ENCODE measurements around the gene UGT1A6.

Gene UGT1A6

GRCh38 chr2:233818639-233819621 is 126.2 kb downstream of the UGT1A6 start:
- no CpG with 5 or more reads among the region's 17 CpGs for WGBS (ENCODE audit: extremely low coverage, insufficient coverage, low lambda C conversion rate)
- Histone ChIP-seq H3K9ac (ENCODE audit: low read length) (no peak overlapping the region), H2BK120ac (ENCODE audit: low read depth, low read length) (no peak overlapping the region), H3K27me3 (ENCODE audit: insufficient read depth, low read length, poor library complexity) (no peaks in the 10 kb centered on the region), H3K4me3 (ENCODE audit: low read length) (no peak overlapping the region), H4K8ac (ENCODE audit: low read depth, low read length) (no peak overlapping the region), H2BK15ac (replicated peaks; ENCODE audit: low read depth) (no peak overlapping the region), H3K4ac (ENCODE audit: low read depth, low read length) (no peak overlapping the region), H3K56ac (ENCODE audit: low read length) (no peak overlapping the region), H3K79me2 (ENCODE audit: control insufficient read depth, insufficient read depth, low read length) (no peaks in the 10 kb centered on the region), H3K4me2 (ENCODE audit: low read length) (no peak overlapping the region), H3K18ac (ENCODE audit: low read length) (no peak overlapping the region), H2AK5ac (ENCODE audit: low read length) (no peak overlapping the region), H3K23ac (ENCODE audit: low read length) (no peak overlapping the region), H2BK5ac (ENCODE audit: low read length) (no peak overlapping the region), H3K4me1 (ENCODE audit: control insufficient read depth, low read depth, low read length) (no peaks in the 10 kb centered on the region), H3K27ac (ENCODE audit: low read depth, low read length) (no peak overlapping the region), H3K79me1 (ENCODE audit: low read length) (no peaks in the 10 kb centered on the region), H4K5ac (ENCODE audit: low read length) (no peak overlapping the region), H3K36me3 (ENCODE audit: control insufficient read depth, insufficient read depth, low read length) (no peaks in the 10 kb centered on the region)
- DNase-seq: no peak

GRCh38 chr2:233819884-233820773 is 127.4 kb downstream of the UGT1A6 start:
- H4K5ac ChIP-seq (ENCODE audit: low read length): no peak overlapping the region
- H3K27ac ChIP-seq (ENCODE audit: low read depth, low read length): no peak overlapping the region
- no peak overlapping the region for H3K4me2 ChIP-seq (ENCODE audit: low read length)
- no peak overlapping the region for H2BK5ac ChIP-seq (ENCODE audit: low read length)
- WGBS (ENCODE audit: extremely low coverage, insufficient coverage, low lambda C conversion rate): no CpG with 5 or more reads among the region's 18 CpGs
- no peak overlapping the region for H3K56ac ChIP-seq (ENCODE audit: low read length)
- H3K4ac ChIP-seq (ENCODE audit: low read depth, low read length): no peak overlapping the region
- DNase-seq: no peak
- no peak overlapping the region for H2BK120ac ChIP-seq (ENCODE audit: low read depth, low read length)
- no peak overlapping the region for H2AK5ac ChIP-seq (ENCODE audit: low read length)
- no peak overlapping the region for H2BK15ac ChIP-seq (replicated peaks; ENCODE audit: low read depth)
- H3K23ac ChIP-seq (ENCODE audit: low read length): no peak overlapping the region
- no peak overlapping the region for H4K8ac ChIP-seq (ENCODE audit: low read depth, low read length)
- H3K4me1 ChIP-seq (ENCODE audit: control insufficient read depth, low read depth, low read length): no peaks in the 10 kb centered on the region
- no peak overlapping the region for H3K18ac ChIP-seq (ENCODE audit: low read length)
- no peak overlapping the region for H3K9ac ChIP-seq (ENCODE audit: low read length)
- no peaks in the 10 kb centered on the region for H3K27me3 ChIP-seq (ENCODE audit: insufficient read depth, low read length, poor library complexity)
- H3K79me2 ChIP-seq (ENCODE audit: control insufficient read depth, insufficient read depth, low read length): no peaks in the 10 kb centered on the region
- H3K36me3 ChIP-seq (ENCODE audit: control insufficient read depth, insufficient read depth, low read length): no peaks in the 10 kb centered on the region
- H3K79me1 ChIP-seq (ENCODE audit: low read length): no peaks in the 10 kb centered on the region
- H3K4me3 ChIP-seq (ENCODE audit: low read length): no peak overlapping the region

- Histone ChIP-seq H3K4me2 (ENCODE audit: low read length) (no peak overlapping the region), H3K18ac (ENCODE audit: low read length) (no peak overlapping the region), H3K4me3 (ENCODE audit: low read length) (no peak overlapping the region), H3K79me2 (ENCODE audit: control insufficient read depth, insufficient read depth, low read length) (no peaks in the 10 kb centered on the region), H4K5ac (ENCODE audit: low read length) (no peak overlapping the region), H3K79me1 (ENCODE audit: low read length) (no peaks in the 10 kb centered on the region), H2BK120ac (ENCODE audit: low read depth, low read length) (no peak overlapping the region), H3K56ac (ENCODE audit: low read length) (no peak overlapping the region), H2BK15ac (replicated peaks; ENCODE audit: low read depth) (no peak overlapping the region), H2AK5ac (ENCODE audit: low read length) (no peak overlapping the region), H3K4me1 (ENCODE audit: control insufficient read depth, low read depth, low read length) (no peaks in the 10 kb centered on the region), H4K8ac (ENCODE audit: low read depth, low read length) (no peak overlapping the region), H3K27ac (ENCODE audit: low read depth, low read length) (no peak overlapping the region), H3K36me3 (ENCODE audit: control insufficient read depth, insufficient read depth, low read length) (no peaks in the 10 kb centered on the region), H3K27me3 (ENCODE audit: insufficient read depth, low read length, poor library complexity) (no peaks in the 10 kb centered on the region), H3K4ac (ENCODE audit: low read depth, low read length) (no peak overlapping the region), H3K23ac (ENCODE audit: low read length) (no peak overlapping the region), H3K9ac (ENCODE audit: low read length) (no peak overlapping the region), H2BK5ac (ENCODE audit: low read length) (no peak overlapping the region)
- no CpG with 5 or more reads among the region's 6 CpGs for WGBS (ENCODE audit: extremely low coverage, insufficient coverage, low lambda C conversion rate)
- no peak for DNase-seq
Observed at GRCh38 chr2:233820774-233821105, 128.1 kb downstream of the UGT1A6 start.

GRCh38 chr2:233821196-233821595 is 128.5 kb downstream of the UGT1A6 start:
- Histone ChIP-seq H2AK5ac (ENCODE audit: low read length) (no peak overlapping the region), H3K18ac (ENCODE audit: low read length) (no peak overlapping the region), H3K79me2 (ENCODE audit: control insufficient read depth, insufficient read depth, low read length) (no peaks in the 10 kb centered on the region), H2BK120ac (ENCODE audit: low read depth, low read length) (no peak overlapping the region), H2BK5ac (ENCODE audit: low read length) (no peak overlapping the region), H3K27me3 (ENCODE audit: insufficient read depth, low read length, poor library complexity) (no peaks in the 10 kb centered on the region), H3K4me1 (ENCODE audit: control insufficient read depth, low read depth, low read length) (no peaks in the 10 kb centered on the region), H4K5ac (ENCODE audit: low read length) (no peak overlapping the region), H3K27ac (ENCODE audit: low read depth, low read length) (no peak overlapping the region), H3K4me2 (ENCODE audit: low read length) (no peak overlapping the region), H3K4me3 (ENCODE audit: low read length) (no peak overlapping the region), H3K9ac (ENCODE audit: low read length) (no peak overlapping the region), H3K36me3 (ENCODE audit: control insufficient read depth, insufficient read depth, low read length) (no peaks in the 10 kb centered on the region), H3K79me1 (ENCODE audit: low read length) (no peaks in the 10 kb centered on the region), H3K23ac (ENCODE audit: low read length) (no peak overlapping the region), H3K56ac (ENCODE audit: low read length) (no peak overlapping the region), H4K8ac (ENCODE audit: low read depth, low read length) (no peak overlapping the region), H2BK15ac (replicated peaks; ENCODE audit: low read depth) (no peak overlapping the region), H3K4ac (ENCODE audit: low read depth, low read length) (no peak overlapping the region)
- no CpG with 5 or more reads among the region's 3 CpGs for WGBS (ENCODE audit: extremely low coverage, insufficient coverage, low lambda C conversion rate)
- no peak for DNase-seq

GRCh38 chr2:233821709-233822100 is 129.0 kb downstream of the UGT1A6 start:
- no peaks in the 10 kb centered on the region for H3K36me3 ChIP-seq (ENCODE audit: control insufficient read depth, insufficient read depth, low read length)
- no peak overlapping the region for H4K8ac ChIP-seq (ENCODE audit: low read depth, low read length)
- no peak overlapping the region for H2BK5ac ChIP-seq (ENCODE audit: low read length)
- no peak overlapping the region for H3K23ac ChIP-seq (ENCODE audit: low read length)
- WGBS (ENCODE audit: extremely low coverage, insufficient coverage, low lambda C conversion rate): no CpG with 5 or more reads among the region's 8 CpGs
- no peaks in the 10 kb centered on the region for H3K27me3 ChIP-seq (ENCODE audit: insufficient read depth, low read length, poor library complexity)
- H3K4ac ChIP-seq (ENCODE audit: low read depth, low read length): no peak overlapping the region
- H3K4me1 ChIP-seq (ENCODE audit: control insufficient read depth, low read depth, low read length): no peaks in the 10 kb centered on the region
- H3K18ac ChIP-seq (ENCODE audit: low read length): no peak overlapping the region
- H3K56ac ChIP-seq (ENCODE audit: low read length): no peak overlapping the region
- no peak overlapping the region for H2BK15ac ChIP-seq (replicated peaks; ENCODE audit: low read depth)
- no peak overlapping the region for H3K9ac ChIP-seq (ENCODE audit: low read length)
- H3K4me2 ChIP-seq (ENCODE audit: low read length): no peak overlapping the region
- H2BK120ac ChIP-seq (ENCODE audit: low read depth, low read length): no peak overlapping the region
- no peaks in the 10 kb centered on the region for H3K79me1 ChIP-seq (ENCODE audit: low read length)
- H3K27ac ChIP-seq (ENCODE audit: low read depth, low read length): no peak overlapping the region
- DNase-seq: no peak
- no peak overlapping the region for H3K4me3 ChIP-seq (ENCODE audit: low read length)
- no peak overlapping the region for H4K5ac ChIP-seq (ENCODE audit: low read length)
- H3K79me2 ChIP-seq (ENCODE audit: control insufficient read depth, insufficient read depth, low read length): no peaks in the 10 kb centered on the region
- no peak overlapping the region for H2AK5ac ChIP-seq (ENCODE audit: low read length)

All from mesendoderm (in vitro differentiated cells).